ENCODE measurements around the gene PLXND1.
A peak's percentile ranks its signal among the peaks of the same experiment; 100 is the strongest.

Gene PLXND1

DNA sequence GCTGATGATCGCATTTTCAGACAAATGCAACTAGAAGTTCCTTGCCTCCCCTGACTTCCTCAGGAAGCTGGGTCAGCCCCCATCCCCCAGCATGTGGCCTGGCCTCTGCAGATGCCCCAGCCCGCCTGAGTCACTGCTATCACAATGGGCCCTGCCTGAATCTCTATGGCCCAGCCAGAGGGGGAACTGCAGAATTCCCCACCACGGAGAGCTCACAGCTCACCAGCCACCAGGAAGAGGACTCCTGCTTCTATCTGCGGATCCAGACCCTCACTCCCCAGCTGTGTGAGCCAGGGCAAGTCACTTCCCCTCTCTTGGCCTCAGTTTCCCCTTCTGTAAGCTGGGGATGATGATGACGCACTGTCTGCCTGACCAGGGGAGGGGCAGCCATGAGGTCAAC is 6.9 kb downstream of the PLXND1 start:
- peak; percentile 48 for DNase-seq (ENCODE audit: low spot score)

DNA sequence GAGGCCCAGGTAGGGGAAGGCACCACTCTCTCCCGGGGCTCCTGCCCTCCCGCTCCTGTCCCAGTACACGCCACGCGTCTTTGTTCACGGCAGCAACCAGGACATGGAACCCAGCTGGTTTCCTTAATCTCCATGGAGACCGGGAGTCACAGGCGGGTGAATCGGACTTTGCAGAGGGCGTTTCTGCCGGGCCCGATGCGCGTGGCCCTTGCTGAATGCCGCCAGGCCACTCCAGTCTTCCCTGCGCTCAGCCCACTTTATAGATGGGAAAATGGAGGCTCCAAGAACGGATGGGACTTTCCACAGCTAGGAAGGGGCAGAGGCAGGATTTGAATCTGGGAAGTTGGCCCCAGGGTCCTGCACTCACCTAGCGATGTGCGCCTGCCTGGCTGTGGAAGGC is 7.4 kb downstream of the PLXND1 start:
- no peak for DNase-seq (ENCODE audit: low spot score)

DNA sequence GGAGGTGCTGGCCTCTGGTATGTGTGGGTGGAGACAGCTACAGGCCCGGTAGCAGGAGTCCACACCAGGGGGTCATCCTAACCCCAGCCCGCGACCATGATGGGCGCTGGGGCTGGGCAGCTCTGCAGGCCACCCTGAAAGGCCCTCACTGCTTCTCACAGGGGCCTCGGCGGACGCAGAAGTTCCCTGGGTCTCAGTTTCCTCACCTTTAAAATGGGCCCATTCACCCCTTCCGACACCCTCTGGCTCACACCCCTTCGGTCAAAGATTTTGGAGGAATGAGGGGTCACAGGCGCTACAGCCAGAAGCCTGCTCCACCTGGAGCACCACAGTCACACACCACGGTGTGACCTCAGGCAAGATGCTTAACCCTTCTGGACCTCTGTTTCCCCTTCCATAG is 8.0 kb downstream of the PLXND1 start:
- DNase-seq (ENCODE audit: low spot score), result no peak

DNA sequence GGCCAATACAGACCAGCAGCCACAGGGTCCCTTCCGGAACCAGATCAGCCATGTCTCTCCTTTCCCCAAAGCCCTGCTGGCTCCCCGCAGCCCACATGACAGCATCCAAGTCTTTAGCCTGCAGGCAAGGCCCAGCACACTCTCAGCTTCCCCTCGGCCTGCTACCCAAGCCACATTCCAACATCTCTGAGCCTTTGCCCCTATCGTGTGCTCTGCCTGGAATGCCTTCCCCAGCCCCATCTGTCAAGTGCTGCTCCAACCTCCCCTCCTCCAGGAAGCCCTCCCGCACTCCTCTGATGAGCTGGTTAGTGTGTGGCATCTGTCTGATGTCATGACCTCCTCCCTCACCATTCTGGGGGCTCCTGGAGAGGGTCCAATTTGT is 8.5 kb downstream of the PLXND1 start:
- DNase-seq (ENCODE audit: low spot score), result no peak

DNA sequence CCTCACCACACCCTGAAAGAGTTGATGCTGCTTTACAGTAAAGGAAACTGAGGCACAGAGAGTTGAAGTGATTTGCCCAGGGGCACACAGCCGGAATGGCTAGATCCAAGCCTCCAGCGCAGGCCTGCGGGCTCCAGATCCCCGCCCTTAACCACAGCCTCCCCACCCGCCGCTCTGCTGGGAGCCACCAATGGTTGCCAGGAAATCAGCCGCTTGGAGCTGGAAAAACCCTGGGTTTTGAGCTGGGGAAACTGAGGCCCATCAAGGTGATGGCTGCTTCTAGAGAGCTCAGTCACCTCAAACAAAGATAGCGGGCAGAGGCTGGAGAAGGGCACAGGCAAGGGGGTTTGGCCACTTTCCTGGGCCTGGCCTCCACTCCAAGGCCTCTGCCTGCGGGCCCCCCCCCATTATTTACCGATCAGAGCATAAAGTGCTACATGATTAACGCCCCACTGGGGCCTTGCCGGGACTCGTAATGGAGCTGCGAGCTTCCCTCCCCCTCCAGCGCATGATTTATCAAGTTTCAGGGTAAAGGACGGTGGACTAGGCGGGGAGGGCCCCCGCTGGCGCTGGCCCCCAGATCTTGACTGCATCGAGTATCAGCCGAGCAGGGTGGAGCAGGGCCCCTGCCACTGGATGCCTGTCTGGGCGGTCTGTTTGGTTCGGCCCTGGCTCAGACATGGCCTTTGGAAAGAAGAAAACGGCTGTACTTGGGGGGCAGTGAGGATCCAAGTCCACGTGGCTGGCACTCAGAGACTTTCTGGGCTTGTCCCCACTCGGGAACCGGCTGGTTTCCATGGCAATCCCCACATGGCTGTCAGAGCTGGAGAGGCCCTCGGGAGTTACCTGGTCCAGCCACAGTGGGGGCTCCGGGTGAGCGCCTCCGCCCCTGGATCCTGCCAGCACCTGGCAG is 9.1 kb downstream of the PLXND1 start:
- DNase-seq (ENCODE audit: low spot score), result no peak

DNA sequence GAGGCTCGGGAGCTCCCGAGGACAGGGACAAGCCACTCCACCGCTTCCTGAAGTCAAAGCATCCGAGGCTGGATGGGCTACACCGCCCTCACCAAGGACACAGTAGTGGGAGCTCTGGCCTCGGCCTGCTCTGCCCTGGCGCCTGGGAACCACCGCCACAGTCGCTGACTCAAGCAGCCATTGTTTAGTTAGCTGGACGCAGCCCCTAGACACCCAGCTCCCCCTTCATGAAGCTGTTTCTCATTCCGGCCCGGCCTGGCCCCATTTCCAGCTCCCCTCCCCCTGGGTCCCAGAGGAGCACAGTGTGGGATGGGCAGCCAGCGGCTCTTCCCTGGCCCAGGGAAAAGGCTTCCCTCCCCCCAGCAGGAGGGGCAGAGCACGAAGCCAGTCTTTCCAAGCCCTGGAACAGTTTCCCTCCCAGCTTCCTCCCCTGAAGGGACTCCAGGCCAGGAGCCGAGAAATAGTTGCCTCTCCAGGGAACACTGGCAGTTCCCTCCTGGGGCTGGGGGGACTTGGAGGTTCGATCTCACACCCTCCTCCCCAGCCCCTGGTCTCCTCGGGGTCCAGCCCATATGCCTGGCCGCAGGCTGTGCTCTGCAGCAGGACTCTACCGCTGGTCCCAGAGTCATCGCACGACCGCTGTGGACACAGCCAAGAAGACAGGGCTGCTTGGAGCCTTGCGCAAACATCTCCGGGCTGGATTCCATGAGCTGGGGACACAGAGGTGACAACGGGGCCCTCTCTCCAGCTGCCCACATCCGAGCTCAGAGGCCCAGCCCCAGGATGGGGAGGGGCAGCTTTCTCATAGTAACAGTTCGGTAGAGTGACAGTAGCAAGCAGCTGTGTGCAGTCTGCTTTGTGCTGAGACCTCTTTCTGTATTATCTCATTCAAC is 10.0 kb downstream of the PLXND1 start:
- DNase-seq (ENCODE audit: low spot score), result no peak

DNA sequence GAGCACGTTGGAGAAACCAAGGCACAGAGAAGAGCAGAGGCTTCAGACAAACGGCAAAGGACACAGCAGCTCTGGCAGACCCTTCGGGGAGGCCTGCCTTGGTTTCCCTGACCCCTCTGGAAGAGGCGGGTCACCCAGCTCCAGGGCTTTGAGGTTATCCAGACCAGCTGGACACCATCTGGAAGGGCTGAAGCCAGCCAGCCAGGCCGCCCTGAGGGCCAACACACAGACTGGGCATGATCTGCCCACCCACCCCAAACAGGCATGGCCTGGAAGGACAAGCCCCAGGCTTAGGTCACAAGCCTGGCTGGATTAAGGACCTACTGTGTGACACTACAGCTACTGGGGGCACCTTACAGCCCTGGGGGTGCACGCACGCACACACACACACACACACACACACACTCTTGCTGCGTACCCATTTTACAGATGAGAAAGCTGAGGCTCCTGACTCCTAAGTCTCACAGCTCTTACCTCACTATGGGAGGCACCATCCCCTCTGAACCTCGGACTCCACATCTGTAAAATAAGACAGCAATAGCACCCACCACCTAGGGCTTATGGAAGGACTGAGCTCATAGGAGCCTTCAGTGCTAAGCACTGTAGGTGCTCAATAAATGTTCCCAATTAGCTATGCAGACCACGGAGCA is 10.8 kb downstream of the PLXND1 start:
- no peak for DNase-seq (ENCODE audit: low spot score)

DNA sequence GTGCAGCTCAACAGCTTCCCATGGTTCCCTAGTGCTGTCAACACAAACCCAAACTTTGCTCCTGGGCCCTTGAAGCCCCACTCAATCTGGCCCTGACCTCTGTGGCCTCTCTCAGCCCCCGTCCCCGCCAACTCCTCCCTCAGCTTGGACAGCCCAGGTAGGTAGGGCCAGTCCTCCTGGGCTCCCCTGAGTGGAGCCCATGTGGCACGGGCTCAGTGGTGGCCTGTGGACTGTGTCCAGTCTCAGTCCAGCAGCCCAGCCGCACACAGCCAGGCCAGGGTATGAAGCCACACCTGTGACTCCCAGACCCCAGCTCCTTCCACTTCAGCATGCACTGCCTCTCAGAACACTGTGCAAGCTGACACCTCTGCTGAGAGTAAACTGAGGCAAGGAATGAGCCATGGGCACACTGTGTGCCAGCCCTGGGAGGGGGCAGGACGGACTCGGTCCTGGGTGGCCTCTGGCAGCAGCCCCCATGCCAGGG is 11.5 kb downstream of the PLXND1 start:
- DNase-seq (ENCODE audit: low spot score), result no peak

DNA sequence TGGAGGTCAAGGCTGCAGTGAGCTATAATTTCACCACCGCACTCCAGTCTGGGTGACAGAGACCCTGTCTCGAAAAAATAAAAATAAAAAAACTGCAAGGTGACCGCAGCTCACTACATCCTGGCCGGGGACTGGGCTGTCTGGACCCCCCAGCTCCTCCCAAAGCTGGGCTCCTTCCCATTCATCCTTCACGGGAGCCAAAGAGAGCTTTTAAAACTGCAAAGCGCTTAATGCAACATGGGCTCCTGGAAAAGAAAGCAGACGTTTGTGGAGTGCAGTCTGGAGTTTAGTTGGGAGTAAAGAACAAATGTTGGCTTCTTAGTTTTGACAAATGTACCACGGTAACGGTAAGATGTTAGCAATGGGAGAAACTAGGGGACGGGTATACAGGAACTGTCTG is 12.1 kb downstream of the PLXND1 start:
- DNase-seq (ENCODE audit: low spot score), result no peak

DNA sequence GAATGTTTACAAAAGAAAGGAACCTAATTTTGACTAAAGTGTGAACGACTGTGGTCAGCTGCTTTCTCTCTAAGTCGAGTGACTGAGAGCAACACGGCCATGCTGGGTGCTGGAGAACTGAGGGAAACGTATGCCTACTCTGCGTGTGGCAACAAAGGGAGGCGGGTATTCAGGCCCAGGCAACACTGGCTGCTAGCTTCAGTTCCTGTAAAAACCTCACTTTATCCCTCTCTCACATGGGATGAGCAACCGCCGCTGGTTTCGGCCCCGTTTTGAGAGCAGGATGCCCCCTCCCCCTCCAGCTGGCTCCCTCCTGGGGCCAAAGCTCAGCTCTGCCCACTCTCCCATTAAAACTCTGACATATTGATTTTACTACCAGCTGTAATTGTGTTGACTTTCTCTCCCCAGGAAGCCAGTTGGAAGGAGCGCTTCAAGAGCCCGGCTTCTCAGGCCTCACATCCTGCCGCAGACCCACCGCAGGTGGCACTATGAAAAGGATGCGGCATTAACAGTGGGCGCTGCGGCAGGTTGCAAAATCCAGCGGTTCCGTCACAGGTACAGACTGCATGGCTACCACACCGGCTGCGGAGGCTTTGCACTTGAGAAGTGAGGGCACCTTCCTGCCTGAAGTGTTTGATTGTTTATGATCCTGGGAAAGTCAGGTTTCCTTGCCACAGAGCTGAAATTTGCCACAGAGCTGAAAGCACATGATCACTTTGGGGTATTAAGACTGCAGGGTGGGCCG is 12.7 kb downstream of the PLXND1 start:
- DNase-seq (ENCODE audit: low spot score), result no peak

DNA sequence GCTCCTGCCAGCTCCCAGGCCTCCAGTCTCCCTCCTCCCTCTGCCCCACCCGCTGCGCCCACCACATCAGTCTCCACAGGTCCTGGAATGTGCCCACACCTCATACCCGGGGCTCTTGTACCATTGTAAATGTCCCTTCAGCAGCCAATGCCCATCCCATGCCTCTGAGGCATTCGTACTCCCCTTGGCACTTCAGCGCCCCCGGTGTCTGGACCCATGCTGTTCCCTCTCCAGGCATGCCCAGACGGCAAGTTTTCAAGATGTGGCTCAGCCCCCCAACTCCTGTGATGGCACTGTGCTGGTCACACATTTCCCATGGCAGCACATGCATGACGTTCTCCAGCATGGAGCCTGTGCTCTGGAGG is 13.3 kb downstream of the PLXND1 start:
- DNase-seq (ENCODE audit: low spot score), result no peak

DNA sequence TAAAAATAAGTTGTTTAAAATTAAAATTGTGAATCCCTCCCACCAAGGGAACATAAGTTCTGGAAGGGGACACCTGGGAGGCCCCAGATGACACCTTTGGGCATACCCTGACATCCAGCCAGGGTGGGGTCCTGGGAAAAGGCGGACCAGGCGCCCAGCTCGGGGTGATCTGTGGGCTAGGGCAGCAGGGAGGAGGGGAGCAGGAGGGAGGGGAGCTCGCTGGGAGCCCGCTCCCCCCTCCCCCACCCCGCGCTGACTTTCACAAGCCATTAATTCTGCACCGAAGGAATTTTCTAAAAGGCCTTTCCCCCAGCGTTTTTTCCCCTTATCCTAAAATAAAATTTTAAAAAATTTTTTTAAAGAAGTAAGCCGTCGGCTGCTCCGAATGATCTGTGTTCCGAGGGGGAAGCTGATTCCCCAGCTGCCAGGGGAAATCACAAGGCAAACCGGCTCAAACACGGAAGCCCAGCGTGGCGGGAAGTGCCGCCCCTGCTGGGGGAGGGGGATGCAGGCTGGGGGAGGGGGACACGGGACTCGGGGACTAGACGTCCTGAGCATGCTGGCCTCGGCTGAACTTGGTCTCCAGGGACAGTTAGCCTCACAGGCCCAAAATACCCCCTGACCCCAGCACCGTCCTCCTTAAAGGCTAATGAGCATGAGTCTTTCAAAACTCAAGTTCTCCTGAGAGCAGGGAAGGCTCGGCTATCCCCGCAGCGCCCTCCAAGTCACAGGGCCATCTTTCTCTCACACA is 13.9 kb downstream of the PLXND1 start:
- no peak for DNase-seq (ENCODE audit: low spot score)

DNA sequence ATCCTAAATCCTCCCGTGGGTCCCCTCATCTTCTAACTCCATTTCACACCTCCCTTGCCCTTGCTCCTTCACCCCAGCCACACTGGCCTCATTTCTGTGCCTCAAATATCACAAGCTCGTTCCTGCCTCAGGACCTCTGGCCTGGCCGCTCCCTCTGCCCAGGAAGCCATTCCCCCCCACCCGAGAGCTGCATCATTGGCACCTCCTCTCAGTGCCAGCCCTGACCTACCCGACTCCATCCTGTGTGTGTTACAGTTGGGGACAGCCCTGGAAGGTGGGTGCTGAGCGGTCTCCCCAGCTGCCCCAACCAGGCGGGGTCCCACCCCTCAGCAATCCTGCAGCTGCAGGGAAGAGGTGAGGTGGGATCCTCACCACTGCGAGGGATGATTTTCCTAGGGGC is 14.5 kb downstream of the PLXND1 start:
- DNase-seq (ENCODE audit: low spot score), result no peak

DNA sequence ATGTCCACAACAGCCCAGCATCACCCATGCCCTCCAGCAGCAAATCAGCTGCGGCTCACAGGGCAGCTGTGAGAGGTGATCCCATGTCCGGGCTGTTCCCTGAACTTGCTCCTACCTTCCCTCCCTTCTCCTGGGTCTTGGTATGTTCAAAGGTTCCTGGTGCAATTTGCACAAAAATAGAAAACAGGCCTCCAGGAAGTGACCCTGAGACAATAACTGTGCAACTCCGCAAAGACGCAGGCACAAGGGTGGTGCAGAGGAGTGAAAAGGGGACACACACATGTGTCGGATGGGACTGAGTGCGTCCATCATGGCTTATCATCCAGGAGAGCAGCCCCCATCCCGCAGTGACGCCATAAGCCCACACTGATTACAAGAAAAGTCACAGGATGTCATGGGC is 16.3 kb downstream of the PLXND1 start:
- no peak for DNase-seq (ENCODE audit: low spot score)

DNA sequence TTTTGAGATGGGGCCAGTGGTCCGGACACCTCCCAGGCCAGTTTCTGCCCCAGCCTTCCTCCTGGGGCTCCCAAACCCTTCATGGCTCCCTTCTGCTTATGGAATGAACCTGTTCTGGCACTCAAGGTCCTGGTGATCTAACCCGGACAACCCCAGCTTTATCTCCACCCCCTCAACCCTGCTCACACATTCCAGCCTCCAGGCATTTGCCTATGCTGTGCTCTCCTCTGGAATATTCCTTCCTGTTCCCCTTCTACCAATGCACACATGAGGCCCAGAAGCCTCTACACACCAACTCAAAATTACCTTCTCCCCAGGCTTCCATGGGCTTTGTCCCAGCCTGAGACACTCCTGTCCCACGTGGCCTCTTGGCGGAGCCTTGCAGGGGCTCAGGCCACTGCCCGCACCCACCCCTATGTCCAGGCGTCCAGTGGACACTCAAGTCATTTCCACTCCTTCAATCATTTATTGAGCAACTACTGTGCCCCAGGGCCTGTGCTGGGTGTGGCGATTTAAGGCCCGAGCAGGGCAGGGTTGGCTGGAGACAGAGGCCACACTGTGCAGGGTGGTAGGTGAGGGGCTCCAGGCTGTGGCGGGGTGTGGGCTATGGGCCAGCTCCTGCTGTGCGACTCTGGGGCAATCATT is 18.8 kb downstream of the PLXND1 start:
- DNase-seq (ENCODE audit: low spot score), result no peak

DNA sequence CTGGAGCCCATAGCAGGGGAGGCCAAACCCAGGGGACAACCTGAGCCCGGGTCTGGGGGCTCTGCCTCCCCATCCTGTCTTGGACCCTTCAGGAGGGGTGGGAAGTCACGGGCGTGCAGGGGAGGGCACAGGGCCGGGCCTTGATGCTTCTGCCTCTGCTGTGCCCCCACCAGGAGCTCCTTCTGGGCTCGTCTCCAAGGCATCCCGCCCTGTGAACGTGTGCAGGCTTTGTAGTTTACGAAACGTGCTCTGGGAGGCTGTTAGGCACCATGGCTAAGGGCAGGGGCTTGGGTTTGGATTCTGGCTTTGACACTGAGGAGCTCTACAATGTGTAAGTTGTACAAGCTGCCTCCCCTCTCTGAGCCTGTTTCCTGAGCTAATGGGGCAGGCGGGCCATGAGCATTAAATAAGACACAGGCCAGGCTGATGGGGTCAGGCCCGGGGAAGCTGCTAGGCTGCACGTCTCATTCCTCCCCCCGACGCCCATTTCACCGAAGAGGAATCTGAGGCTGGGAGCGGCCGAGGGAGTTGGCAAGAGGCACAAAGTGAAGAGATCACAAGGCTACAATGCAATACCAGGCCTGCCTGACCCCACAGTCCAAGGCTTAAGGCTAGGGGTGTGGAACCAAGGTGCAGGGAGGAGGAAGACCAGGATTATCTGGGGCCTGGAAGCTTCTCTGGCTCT is 19.6 kb downstream of the PLXND1 start:
- DNase-seq (ENCODE audit: low spot score), result no peak

DNA sequence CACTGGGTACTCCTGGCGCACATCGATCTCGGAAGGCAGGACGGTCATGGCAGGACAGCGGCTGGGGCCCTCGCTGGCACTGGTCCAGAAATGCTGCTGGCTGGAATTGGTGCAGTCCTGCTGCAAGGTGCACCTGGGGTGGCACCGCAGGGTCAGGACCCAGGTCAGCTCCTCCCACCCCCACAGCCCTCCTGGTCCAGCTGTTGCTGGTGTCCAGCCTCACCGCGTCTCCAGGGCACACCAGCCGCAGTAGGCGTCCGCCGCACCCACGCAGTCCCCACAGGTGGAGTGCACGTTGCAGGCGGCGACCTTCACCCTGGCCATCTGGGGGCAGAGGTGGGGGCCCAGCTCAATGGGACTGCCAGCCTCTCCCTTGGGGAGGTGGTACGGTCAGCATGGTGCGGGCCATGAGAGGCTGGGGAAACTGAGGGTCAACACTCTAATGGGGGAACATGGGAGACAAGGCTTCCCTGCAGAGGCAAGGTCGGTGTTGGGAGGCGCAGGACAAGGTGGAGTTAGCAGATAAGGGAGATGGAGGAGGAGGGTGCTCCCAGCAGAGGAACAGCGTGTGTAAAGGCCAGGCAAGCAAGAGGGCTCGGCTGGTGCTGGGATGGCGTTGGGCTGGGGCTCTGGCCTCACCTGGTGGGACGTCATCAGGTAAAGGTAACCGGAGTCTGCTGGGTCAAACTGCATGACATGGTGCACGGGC is 20.4 kb downstream of the PLXND1 start:
- no peak for DNase-seq (ENCODE audit: low spot score)

DNA sequence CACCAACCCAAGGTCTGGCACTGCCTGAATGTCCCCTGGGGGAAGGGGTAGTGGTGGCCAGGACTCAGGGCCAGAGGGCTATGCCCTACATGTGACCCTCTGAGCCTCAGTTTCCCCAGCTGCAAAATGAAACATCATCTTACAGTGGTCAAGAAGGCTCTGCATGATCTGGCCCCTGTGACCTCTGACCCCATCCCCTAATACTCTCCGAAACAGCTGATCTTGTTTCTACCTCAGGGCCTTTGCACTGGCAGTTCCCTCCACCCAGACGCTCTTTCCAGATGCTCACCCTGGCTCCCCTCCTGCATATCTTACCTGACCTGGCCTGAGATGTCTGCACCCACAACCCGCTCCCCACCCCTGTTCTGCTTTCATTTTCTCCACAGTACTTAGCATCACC is 21.8 kb downstream of the PLXND1 start:
- no peak for DNase-seq (ENCODE audit: low spot score)

DNA sequence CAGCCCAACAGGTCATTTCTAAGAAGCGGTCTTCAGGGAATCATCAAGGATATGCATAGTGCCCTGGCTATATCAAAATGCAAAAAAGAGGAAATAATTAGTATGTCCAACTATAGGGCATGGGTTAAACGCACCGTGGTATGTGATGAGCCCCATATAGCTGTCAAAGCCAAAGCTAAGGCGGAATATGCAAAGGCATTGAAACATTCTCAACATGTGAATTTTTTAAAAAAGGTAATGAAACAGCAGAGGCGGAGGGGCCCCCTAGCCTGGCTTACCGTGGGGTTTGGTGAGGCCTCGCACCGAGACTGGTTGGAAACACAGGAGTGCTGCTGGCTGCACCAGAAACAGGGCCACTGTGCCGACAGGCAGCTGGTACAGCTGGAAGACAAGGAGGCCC is 23.2 kb downstream of the PLXND1 start:
- no peak for DNase-seq (ENCODE audit: low spot score)

Measured in kidney tubule cell (primary cell).